Esophagus muscularis mucosa (tissue), 4 donors: ENCODE measurements around the gene DLGAP5.

Experiments
- CTCF ChIP-seq, 3 experiments: fragments of 200-600 bp in 2 of 3; fragments of 450-650 bp in 1 of 3; sonication (generic) in 2 of 3; IDR thresholded peaks; one replicate each; pipeline ENCODE4 v1.5.1; 2017 to 2019; ENCODE audit warnings: antibody characterized with exemption in 3 of 3, mild to moderate bottlenecking in 2 of 3, moderate library complexity in 1 of 3
- EP300 ChIP-seq: sonication (generic); formaldehyde crosslinking; IDR thresholded peaks from one replicate; pipeline ENCODE4 v1.6.1; 2017; ENCODE audit warnings: antibody characterized with exemption
- POLR2A ChIP-seq: fragments of 450-650 bp; IDR thresholded peaks from one replicate; pipeline ENCODE4 v1.6.1; 2017; ENCODE audit warnings: antibody characterized with exemption, moderate library complexity, mild to moderate bottlenecking, low read depth

GRCh38 chr14:55138091-55138490, 53.3 kb downstream of the DLGAP5 start:
- TF ChIP-seq POLR2A, result no peak
- TF ChIP-seq EP300, result no peak
- TF ChIP-seq CTCF (IDR thresholded peaks at IDR 0.05), result peak in 1 of 3 experiments; percentile 22
